SJCRH30 (cell line): ENCODE results near the gene CPO. TPM values are rescaled to one million over a fixed set of nuclear protein-coding genes. Genes with fewer than 3 reads are reported as not detected.
"Not testable (repeated sequence)": the region's sequence is repeated elsewhere in the genome, so short reads cannot be mapped to it uniquely, and the experiment has no call there.

ENCODE experiments used
- DNase-seq, 2 experiments: peaks; one replicate each; pipeline ENCODE4 v3.0.0-alpha.2; 2015 to 2020
- H3K27ac ChIP-seq: fragments of 250-450 bp; sonication (Bioruptor Pico); 2 replicates; pipeline ENCODE4 v1.5.1; 2020; ENCODE audit warnings: mild to moderate bottlenecking, moderate library complexity
- H3K27me3 ChIP-seq: fragments of 250-450 bp; sonication (Bioruptor Pico); 2 replicates; pipeline ENCODE4 v1.5.1; 2020; ENCODE audit warnings: mild to moderate bottlenecking, moderate library complexity
- H3K36me3 ChIP-seq: fragments of 250-450 bp; sonication (Bioruptor Pico); 2 replicates; pipeline ENCODE4 v1.5.1; 2020; ENCODE audit warnings: mild to moderate bottlenecking, moderate library complexity
- H3K4me1 ChIP-seq: fragments of 250-450 bp; sonication (Bioruptor Pico); 2 replicates; pipeline ENCODE4 v1.5.1; 2020; ENCODE audit warnings: mild to moderate bottlenecking, moderate library complexity
- H3K4me3 ChIP-seq: fragments of 250-450 bp; sonication (Bioruptor Pico); 2 replicates; pipeline ENCODE4 v1.5.1; 2020; ENCODE audit warnings: mild to moderate bottlenecking, moderate library complexity
- H3K9me3 ChIP-seq: fragments of 250-450 bp; sonication (Bioruptor Pico); replicated peaks from 2 replicates; pipeline ENCODE4 v1.5.1; 2020; ENCODE audit warnings: mild to moderate bottlenecking, moderate library complexity
- total RNA-seq: library from RNA; depleted of rRNA; stranded (reverse); fragments of >200 nt; shearing (Covaris generic); gene quantifications from 2 replicates; pipeline ENCODE4 v1.2.3, GENCODE V29; 2014; rRNA removed

Gene CPO
- total RNA-seq = not detected in 2 replicates

GRCh38 chr2:206939340-206939739 lies at the start of gene CPO:
TSS of gene CPO (plus strand) at chr2:206939518. CDS start at chr2:206939600, 82 bp downstream.
- DNase-seq = no peak
- Histone ChIP-seq H3K27ac (no peak within 1 kb of the TSS), H3K9me3 (no peaks in the 10 kb centered on the region), H3K36me3 (no peaks in the 10 kb centered on the region), H3K4me3 (no peak within 1 kb of the TSS), H3K27me3 (no peaks in the 10 kb centered on the region), H3K4me1 (no peaks in the 10 kb centered on the region)

- no peaks in the 10 kb centered on the region for H3K4me1 ChIP-seq
- H3K9me3 ChIP-seq = no peaks in the 10 kb centered on the region
- H3K36me3 ChIP-seq = no peaks in the 10 kb centered on the region
- no peak for DNase-seq
- no peak overlapping the region for H3K27ac ChIP-seq
- no peaks in the 10 kb centered on the region for H3K27me3 ChIP-seq
- H3K4me3 ChIP-seq = no peak overlapping the region
Observed at GRCh38 chr2:206890179-206890578, 49.1 kb upstream of the CPO start.

- no peak for DNase-seq
- Histone ChIP-seq H3K4me3 (no peak overlapping the region), H3K36me3 (no peaks in the 10 kb centered on the region), H3K4me1 (no peaks in the 10 kb centered on the region), H3K9me3 (no peaks in the 10 kb centered on the region), H3K27ac (no peak overlapping the region), H3K27me3 (no peaks in the 10 kb centered on the region)
Observed at GRCh38 chr2:206890926-206891325, 48.4 kb upstream of the CPO start.

- H3K9me3 ChIP-seq = no peaks in the 10 kb centered on the region
- peak in 1 of 2 experiments; percentile 7 for DNase-seq
- H3K27me3 ChIP-seq = no peaks in the 10 kb centered on the region
- no peak overlapping the region for H3K27ac ChIP-seq
- no peaks in the 10 kb centered on the region for H3K36me3 ChIP-seq
- H3K4me3 ChIP-seq = no peak overlapping the region
- no peaks in the 10 kb centered on the region for H3K4me1 ChIP-seq
Observed at GRCh38 chr2:206915121-206915520, 24.2 kb upstream of the CPO start.

- Histone ChIP-seq H3K27me3 (no peaks in the 10 kb centered on the region), H3K36me3 (no peaks in the 10 kb centered on the region), H3K4me1 (no peaks in the 10 kb centered on the region), H3K9me3 (no peaks in the 10 kb centered on the region), H3K4me3 (no peak overlapping the region), H3K27ac (no peak overlapping the region)
- no peak for DNase-seq
Observed at GRCh38 chr2:206918263-206918662, 21.1 kb upstream of the CPO start.

- Histone ChIP-seq H3K27me3 (no peaks in the 10 kb centered on the region), H3K4me1 (no peaks in the 10 kb centered on the region), H3K4me3 (no peak overlapping the region), H3K9me3 (no peaks in the 10 kb centered on the region), H3K36me3 (no peaks in the 10 kb centered on the region), H3K27ac (no peak overlapping the region)
- no peak for DNase-seq
Observed at GRCh38 chr2:206920310-206920709, 19.0 kb upstream of the CPO start.

GRCh38 chr2:206920951-206921350 lies 18.4 kb upstream of the CPO start:
- Histone ChIP-seq H3K4me1 (no peaks in the 10 kb centered on the region), H3K27ac (no peak overlapping the region), H3K27me3 (no peaks in the 10 kb centered on the region), H3K9me3 (no peaks in the 10 kb centered on the region), H3K36me3 (no peaks in the 10 kb centered on the region), H3K4me3 (no peak overlapping the region)
- no peak for DNase-seq

- H3K4me1 ChIP-seq = no peaks in the 10 kb centered on the region
- no peaks in the 10 kb centered on the region for H3K27me3 ChIP-seq
- no peak for DNase-seq
- H3K27ac ChIP-seq = no peak overlapping the region
- H3K9me3 ChIP-seq = no peaks in the 10 kb centered on the region
- H3K4me3 ChIP-seq = no peak overlapping the region
- no peaks in the 10 kb centered on the region for H3K36me3 ChIP-seq
Observed at GRCh38 chr2:206921529-206921928, 17.8 kb upstream of the CPO start.

GRCh38 chr2:206935991-206936842 lies 3.1 kb upstream of the CPO start:
- Histone ChIP-seq H3K9me3 (no peaks in the 10 kb centered on the region), H3K4me3 (no peak overlapping the region), H3K27ac (no peak overlapping the region), H3K4me1 (no peaks in the 10 kb centered on the region), H3K36me3 (no peaks in the 10 kb centered on the region), H3K27me3 (no peaks in the 10 kb centered on the region)
- DNase-seq = no peak

- no peak overlapping the region for H3K27ac ChIP-seq
- H3K4me3 ChIP-seq = no peak overlapping the region
- H3K27me3 ChIP-seq = no peaks in the 10 kb centered on the region
- no peaks in the 10 kb centered on the region for H3K36me3 ChIP-seq
- no peaks in the 10 kb centered on the region for H3K9me3 ChIP-seq
- DNase-seq = no peak
- no peaks in the 10 kb centered on the region for H3K4me1 ChIP-seq
Observed at GRCh38 chr2:206936843-206937230, 2.5 kb upstream of the CPO start.

GRCh38 chr2:206937555-206937954 lies 1.8 kb upstream of the CPO start:
- no peaks in the 10 kb centered on the region for H3K36me3 ChIP-seq
- DNase-seq = no peak

GRCh38 chr2:206940546-206940945 lies 1.2 kb downstream of the CPO start:
- H3K27me3 ChIP-seq = no peaks in the 10 kb centered on the region
- no peak for DNase-seq
- no peaks in the 10 kb centered on the region for H3K36me3 ChIP-seq

More at GRCh38 chr2:206937555-206937954, 1.8 kb upstream of the CPO start:
- Histone ChIP-seq H3K27me3 (no peaks in the 10 kb centered on the region), H3K4me3 (no peak overlapping the region), H3K27ac (no peak overlapping the region), H3K4me1 (no peaks in the 10 kb centered on the region), H3K9me3 (no peaks in the 10 kb centered on the region)

GRCh38 chr2:206942592-206943478 lies 3.5 kb downstream of the CPO start:
- no peaks in the 10 kb centered on the region for H3K36me3 ChIP-seq
- DNase-seq = no peak
- H3K4me3 ChIP-seq = no peak overlapping the region
- H3K27ac ChIP-seq = no peak overlapping the region
- no peaks in the 10 kb centered on the region for H3K27me3 ChIP-seq
- H3K9me3 ChIP-seq = no peaks in the 10 kb centered on the region
- H3K4me1 ChIP-seq = no peaks in the 10 kb centered on the region

More at GRCh38 chr2:206940546-206940945, 1.2 kb downstream of the CPO start:
- Histone ChIP-seq H3K9me3 (no peaks in the 10 kb centered on the region), H3K4me3 (no peak overlapping the region), H3K27ac (no peak overlapping the region), H3K4me1 (no peaks in the 10 kb centered on the region)

- not testable (repeated sequence) for H3K27ac ChIP-seq, H3K36me3 ChIP-seq, H3K9me3 ChIP-seq, H3K27me3 ChIP-seq, H3K4me1 ChIP-seq, DNase-seq, H3K4me3 ChIP-seq
Observed at GRCh38 chr2:206953404-206953803, 14.1 kb downstream of the CPO start.

GRCh38 chr2:206955253-206955652 lies 15.9 kb downstream of the CPO start:
- Histone ChIP-seq H3K4me3 (no peak overlapping the region), H3K27ac (no peak overlapping the region), H3K27me3 (no peaks in the 10 kb centered on the region), H3K4me1 (no peaks in the 10 kb centered on the region), H3K9me3 (no peaks in the 10 kb centered on the region), H3K36me3 (no peaks in the 10 kb centered on the region)
- DNase-seq = no peak
